ENCODE results near the gene SLC39A9. TPM values are rescaled to one million over a fixed set of nuclear protein-coding genes. Genes with fewer than 3 reads are reported as not detected.

SLC39A9 gene
- total and polyA plus RNA-seq, 2 of the 4 experiments (the other 2 are of a cell fraction), result 41.4 to 168 TPM

DNA sequence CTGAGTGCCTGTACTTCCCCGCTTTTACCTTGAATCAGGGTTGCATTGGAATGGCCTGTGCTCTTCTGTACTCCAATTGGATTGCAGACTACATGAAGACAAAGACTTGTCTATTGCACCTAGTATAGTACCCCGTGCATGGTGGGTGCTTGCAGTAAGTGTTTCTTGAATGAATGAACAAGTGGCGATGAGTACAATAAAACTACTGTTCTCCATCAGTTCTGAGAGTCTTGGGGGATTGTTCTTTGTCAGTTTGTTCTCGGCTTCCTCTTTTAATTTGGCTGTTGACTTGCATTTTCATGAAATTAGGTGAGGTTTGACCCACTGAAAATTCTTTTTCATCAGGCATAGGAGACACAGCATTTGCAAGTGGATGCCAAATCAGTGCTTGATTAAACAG lies 34.5 kb upstream of the SLC39A9 start:
- Histone ChIP-seq H3K18ac (ENCODE audit: low read depth, low read length) (no peak overlapping the region), H4K91ac (ENCODE audit: insufficient read depth, low read depth, low read length) (no peak overlapping the region), H4K5ac (ENCODE audit: low read depth, low read length) (no peak overlapping the region), H2BK120ac (ENCODE audit: low read depth, low read length) (no peak overlapping the region), H3K9me1 (ENCODE audit: insufficient read depth, low read length) (no peaks in the 10 kb centered on the region), H3K36me3 (ENCODE audit: control insufficient read depth, insufficient read depth, low read length) (no peaks in the 10 kb centered on the region), H2AK5ac (ENCODE audit: low read depth, low read length) (no peak overlapping the region), H3K56ac (ENCODE audit: extremely low read depth, insufficient read depth, low read length) (no peak overlapping the region), H3K9ac (ENCODE audit: low read depth, low read length) (no peak overlapping the region), H2BK15ac (ENCODE audit: low read depth, low read length) (no peak overlapping the region), H3K4me3 (ENCODE audit: insufficient read depth, low read depth, low read length) (no peak overlapping the region), H2AK9ac (replicated peaks; ENCODE audit: low read depth, low read length, poor library complexity) (no peak overlapping the region), H2BK5ac (ENCODE audit: low read depth, low read length, poor library complexity, severe bottlenecking) (no peak overlapping the region), H2BK20ac (ENCODE audit: low read depth, low read length) (no peak overlapping the region), H3K14ac (replicated peaks; ENCODE audit: low read depth, low read length) (no peak overlapping the region), H3K79me1 (ENCODE audit: low read depth in 1 of 2, low read length in 2 of 2) (no peaks in the 10 kb centered on the region), H2AFZ (replicated peaks; ENCODE audit: low read length, poor library complexity) (no peak overlapping the region), H3K27me3 (ENCODE audit: control insufficient read depth, insufficient read depth, low read length) (peaks cover under 1% of the 10 kb centered on the region; the same call in 1 of the 2 replicates), H4K20me1 (ENCODE audit: insufficient read depth, low read length) (no peaks in the 10 kb centered on the region), H3K9me3 (ENCODE audit: control insufficient read depth, insufficient read depth, low read length) (no peaks in the 10 kb centered on the region), H3K4me2 (ENCODE audit: low read depth, low read length) (no peak overlapping the region), H3K4me1 (ENCODE audit: control insufficient read depth, insufficient read depth, low read length) (no peaks in the 10 kb centered on the region), H3K23ac (ENCODE audit: low read depth, low read length) (no peak overlapping the region), H3K4ac (ENCODE audit: low read depth, low read length) (no peak overlapping the region), H3K27ac (ENCODE audit: insufficient read depth, low read length) (no peak overlapping the region), H4K8ac (ENCODE audit: low read depth in 2 of 2, low read length in 2 of 2) (no peak overlapping the region)
- TF ChIP-seq MAZ (IDR thresholded peaks at IDR 0.05; ENCODE audit: borderline replicate concordance, low read depth, low read length), result no peak
- TF ChIP-seq, protein P1, sequence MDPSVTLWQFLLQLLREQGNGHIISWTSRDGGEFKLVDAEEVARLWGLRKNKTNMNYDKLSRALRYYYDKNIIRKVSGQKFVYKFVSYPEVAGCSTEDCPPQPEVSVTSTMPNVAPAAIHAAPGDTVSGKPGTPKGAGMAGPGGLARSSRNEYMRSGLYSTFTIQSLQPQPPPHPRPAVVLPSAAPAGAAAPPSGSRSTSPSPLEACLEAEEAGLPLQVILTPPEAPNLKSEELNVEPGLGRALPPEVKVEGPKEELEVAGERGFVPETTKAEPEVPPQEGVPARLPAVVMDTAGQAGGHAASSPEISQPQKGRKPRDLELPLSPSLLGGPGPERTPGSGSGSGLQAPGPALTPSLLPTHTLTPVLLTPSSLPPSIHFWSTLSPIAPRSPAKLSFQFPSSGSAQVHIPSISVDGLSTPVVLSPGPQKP (IDR thresholded peaks at IDR 0.05; ENCODE audit: borderline replicate concordance, low read depth, low read length), result no peak
- no peak for TF ChIP-seq POLR2A (IDR thresholded peaks at IDR 0.05; ENCODE audit: low read depth, low read length)
- no peak for TF ChIP-seq RAD21 (IDR thresholded peaks at IDR 0.05; ENCODE audit: low read length)
- TF ChIP-seq RCOR1 (IDR thresholded peaks at IDR 0.05; ENCODE audit: insufficient replicate concordance, low read length), result no peak
- TF ChIP-seq CEBPB (IDR thresholded peaks at IDR 0.05; ENCODE audit: low read depth, low read length), result no peak
- TF ChIP-seq MXI1 (IDR thresholded peaks at IDR 0.05; ENCODE audit: borderline replicate concordance, low read depth, low read length), result no peak
- TF ChIP-seq, protein P2, sequence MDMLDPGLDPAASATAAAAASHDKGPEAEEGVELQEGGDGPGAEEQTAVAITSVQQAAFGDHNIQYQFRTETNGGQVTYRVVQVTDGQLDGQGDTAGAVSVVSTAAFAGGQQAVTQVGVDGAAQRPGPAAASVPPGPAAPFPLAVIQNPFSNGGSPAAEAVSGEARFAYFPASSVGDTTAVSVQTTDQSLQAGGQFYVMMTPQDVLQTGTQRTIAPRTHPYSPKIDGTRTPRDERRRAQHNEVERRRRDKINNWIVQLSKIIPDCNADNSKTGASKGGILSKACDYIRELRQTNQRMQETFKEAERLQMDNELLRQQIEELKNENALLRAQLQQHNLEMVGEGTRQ (IDR thresholded peaks at IDR 0.05; ENCODE audit: low read depth, low read length), result no peak
- TF ChIP-seq, protein P3, sequence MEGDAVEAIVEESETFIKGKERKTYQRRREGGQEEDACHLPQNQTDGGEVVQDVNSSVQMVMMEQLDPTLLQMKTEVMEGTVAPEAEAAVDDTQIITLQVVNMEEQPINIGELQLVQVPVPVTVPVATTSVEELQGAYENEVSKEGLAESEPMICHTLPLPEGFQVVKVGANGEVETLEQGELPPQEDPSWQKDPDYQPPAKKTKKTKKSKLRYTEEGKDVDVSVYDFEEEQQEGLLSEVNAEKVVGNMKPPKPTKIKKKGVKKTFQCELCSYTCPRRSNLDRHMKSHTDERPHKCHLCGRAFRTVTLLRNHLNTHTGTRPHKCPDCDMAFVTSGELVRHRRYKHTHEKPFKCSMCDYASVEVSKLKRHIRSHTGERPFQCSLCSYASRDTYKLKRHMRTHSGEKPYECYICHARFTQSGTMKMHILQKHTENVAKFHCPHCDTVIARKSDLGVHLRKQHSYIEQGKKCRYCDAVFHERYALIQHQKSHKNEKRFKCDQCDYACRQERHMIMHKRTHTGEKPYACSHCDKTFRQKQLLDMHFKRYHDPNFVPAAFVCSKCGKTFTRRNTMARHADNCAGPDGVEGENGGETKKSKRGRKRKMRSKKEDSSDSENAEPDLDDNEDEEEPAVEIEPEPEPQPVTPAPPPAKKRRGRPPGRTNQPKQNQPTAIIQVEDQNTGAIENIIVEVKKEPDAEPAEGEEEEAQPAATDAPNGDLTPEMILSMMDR (conservative IDR thresholded peaks at IDR 0.05; ENCODE audit: low read depth, low read length), result no peak
- no peak for TF ChIP-seq MAFK (IDR thresholded peaks at IDR 0.05; ENCODE audit: low read depth, low read length)
- TF ChIP-seq CHD1 (IDR thresholded peaks at IDR 0.05; ENCODE audit: low read depth, low read length), result no peak
- no peak for TF ChIP-seq FOS (IDR thresholded peaks at IDR 0.05; ENCODE audit: low read depth, low read length)
- no peak for TF ChIP-seq RFX5 (IDR thresholded peaks at IDR 0.05; ENCODE audit: low read depth, low read length)
- no peak for TF ChIP-seq NFE2L2 (IDR thresholded peaks at IDR 0.05; ENCODE audit: low read depth, low read length)
- no peak for TF ChIP-seq SMC3 (IDR thresholded peaks at IDR 0.05; ENCODE audit: low read depth, low read length)
- no peak for TF ChIP-seq BHLHE40 (IDR thresholded peaks at IDR 0.05; ENCODE audit: low read depth, low read length)
- no TSS peak for BruUV-seq (replicated peaks)
- DNase-seq (no peak), ATAC-seq (ENCODE audit: low read depth) (no peak)
- ChIA-PET CTCF (interaction anchor here (1.1 kb wide), 1 partner anchor 47 kb away, joined by 4 read pairs; no protein-coding TSS in a partner anchor), POLR2A (ENCODE audit: unreplicated experiment) (no interaction called here)
- in situ Hi-C loops (cut with MboI; ENCODE audit: low sequenced_read_pairs) (no loop called here), intact Hi-C loops (cut with micrococcal nuclease) (loop anchor here (1.0 kb wide), 2 partner anchors 122 to 235 kb away; no protein-coding TSS in a partner anchor), dilution Hi-C loops (cut with HindIII; ENCODE audit: low sequenced_read_pairs, unreplicated experiment) (no loop called here)
- 100% methylated on average over 2 of the region's 4 CpGs; no CpG with 5 or more reads in 1 of the 2 experiments for WGBS, 2 experiments (ENCODE audit: extremely low coverage in 2 of 2, insufficient read length in 1 of 2)
